HG02943 (cell line): ENCODE results near the gene TMOD4.

Experiments used
- ATAC-seq: cut with Tn5 transposase; IDR thresholded peaks from one replicate; pipeline ENCODE4 v1.9.1; 2021; ENCODE audit warnings: mild to moderate bottlenecking, low read depth, moderate library complexity; ENCODE audit not compliant: unreplicated experiment

Gene TMOD4

GRCh38 chr1:151176514-151177045, 799 bp upstream of the TMOD4 start:
- ATAC-seq: no peak

DNA sequence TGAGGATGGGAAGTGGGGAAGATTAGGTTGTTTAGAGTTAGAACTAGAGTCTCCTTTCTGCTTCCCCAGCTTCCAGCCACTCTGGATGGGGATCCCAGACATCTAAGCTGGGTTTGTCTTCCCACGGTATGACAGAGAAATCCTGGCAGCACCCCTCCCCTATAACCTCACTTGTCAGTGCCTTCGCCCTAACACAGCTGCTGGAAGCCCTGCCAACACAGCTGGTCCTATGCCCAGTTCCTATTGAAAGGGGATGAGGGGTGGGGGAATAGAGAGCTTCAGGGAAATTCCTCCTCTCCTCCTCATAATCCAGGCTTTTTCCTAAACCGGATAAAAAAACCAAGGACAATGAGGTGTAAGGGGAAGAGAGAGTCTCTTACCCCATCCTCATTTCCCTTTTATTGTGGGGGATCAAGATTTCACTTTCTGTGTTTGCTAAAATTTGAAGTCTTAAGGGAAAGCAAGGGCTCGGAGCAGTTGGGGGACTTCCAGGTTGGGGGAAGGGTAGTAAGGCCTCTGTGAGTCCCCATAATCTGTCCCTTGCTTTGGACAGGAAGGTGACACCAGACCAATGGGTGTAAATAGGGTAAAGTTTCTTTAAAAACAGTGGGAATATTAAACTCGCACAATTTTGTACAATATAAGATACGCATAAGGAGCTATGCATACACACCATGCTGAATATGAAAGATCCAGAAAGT, 590 bp downstream of the TMOD4 start:
- no peak for ATAC-seq

GRCh38 chr1:151171190-151171589, 4.6 kb downstream of the TMOD4 start:
- ATAC-seq: no peak

GRCh38 chr1:151167116-151167515, 8.7 kb downstream of the TMOD4 start:
- ATAC-seq: no peak

DNA sequence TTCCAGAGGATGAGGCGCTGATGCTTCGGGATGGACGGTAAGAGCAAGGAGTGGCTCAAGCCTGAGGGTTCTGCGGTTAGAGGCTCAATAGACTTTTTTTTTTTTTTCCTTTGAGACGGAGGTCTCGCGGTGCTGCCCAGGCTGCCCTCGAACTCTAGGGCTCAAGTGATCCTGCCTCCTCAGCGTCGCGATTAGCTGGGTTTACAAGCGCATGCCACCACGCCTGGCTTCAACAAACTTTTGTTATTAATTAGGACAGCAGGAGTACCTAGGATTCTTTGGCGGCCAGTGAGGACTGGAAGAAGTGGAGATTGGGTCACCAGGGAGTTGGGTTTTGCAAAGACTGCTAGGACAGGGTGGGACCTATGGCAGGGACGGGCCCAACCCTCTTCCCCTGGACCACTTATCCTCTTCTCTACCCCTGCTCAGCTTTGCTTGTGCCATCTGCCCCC, 9.2 kb downstream of the TMOD4 start:
- ATAC-seq: peak; percentile 12

DNA sequence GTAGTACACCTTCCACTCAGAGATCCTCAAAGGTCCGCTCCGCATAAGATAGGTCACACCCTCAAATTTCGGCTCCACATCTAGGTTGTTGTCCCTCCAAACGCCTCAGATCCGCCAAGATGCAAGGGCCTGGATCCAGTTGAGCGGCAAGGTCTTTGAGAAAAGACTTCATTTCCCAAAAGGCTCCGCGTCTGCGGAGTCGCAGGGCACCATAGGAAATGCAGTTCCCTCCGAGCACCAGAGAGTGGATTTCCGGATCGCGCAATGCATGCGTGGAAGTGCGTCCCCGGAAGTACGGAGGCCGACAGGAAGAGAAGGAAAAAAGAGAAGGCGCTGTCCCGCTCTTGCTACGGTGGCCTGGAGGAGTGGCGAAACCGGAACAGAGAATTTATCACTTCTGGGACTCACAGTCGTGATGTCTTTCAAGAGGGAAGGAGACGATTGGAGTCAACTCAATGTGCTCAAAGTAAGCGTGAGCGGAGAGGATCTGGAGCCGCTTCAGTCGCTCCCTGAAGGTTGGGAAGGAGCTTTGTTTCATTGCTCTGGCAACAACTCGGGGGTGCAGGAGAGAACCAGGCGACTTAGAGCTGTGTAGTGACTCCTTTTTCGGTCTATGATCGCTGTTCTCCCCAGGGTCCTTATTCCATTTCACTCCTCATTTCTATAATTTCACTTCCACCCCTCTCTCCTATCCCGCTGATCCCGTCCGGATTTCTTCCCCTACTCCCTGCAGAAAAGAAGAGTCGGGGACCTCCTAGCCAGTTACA, 9.9 kb downstream of the TMOD4 start, which contains the start of the genes LYSMD1 and SCNM1:
Gene LYSMD1 (minus strand): TSS at position 165 of the 767 bp plus-strand sequence. CDS start 644 bp downstream, outside the sequence.
Gene SCNM1 (plus strand): TSS at position 407 of the 767 bp plus-strand sequence. CDS start 9 bp downstream, at position 416.
- ATAC-seq: peak; percentile 60

- ATAC-seq: no peak
Measured at GRCh38 chr1:151165281-151165737, 10.5 kb downstream of the TMOD4 start.

DNA sequence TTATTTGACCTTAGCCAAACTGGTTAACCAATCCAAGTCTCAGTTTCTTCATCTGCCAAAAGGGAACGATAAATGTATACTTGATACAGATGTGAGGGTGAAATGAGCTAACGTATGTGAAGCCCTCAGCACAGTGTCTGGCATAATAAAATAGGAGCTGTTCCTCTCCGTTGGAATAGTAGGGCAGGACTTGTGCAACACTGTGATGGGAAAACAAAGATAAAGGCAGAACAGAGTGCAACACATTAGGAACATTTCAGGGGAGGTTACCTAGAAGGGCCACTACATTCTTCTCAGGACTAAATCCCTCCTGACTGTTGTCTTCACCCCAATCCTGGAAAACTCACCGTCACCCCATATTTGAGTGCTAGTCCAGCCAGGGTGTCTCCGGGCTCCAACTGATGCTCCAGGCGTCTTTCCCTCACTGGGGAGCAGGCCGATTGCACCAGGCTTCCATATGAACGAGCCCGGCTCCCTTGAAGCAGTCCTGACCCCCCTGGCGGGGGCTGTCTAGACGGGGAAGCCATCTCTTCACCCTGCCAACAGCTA, 11.0 kb downstream of the TMOD4 start:
- no peak for ATAC-seq

- no peak for ATAC-seq
Measured at GRCh38 chr1:151159373-151159772, 16.4 kb downstream of the TMOD4 start.

- no peak for ATAC-seq
Measured at GRCh38 chr1:151158751-151159251, 17.0 kb downstream of the TMOD4 start.

DNA sequence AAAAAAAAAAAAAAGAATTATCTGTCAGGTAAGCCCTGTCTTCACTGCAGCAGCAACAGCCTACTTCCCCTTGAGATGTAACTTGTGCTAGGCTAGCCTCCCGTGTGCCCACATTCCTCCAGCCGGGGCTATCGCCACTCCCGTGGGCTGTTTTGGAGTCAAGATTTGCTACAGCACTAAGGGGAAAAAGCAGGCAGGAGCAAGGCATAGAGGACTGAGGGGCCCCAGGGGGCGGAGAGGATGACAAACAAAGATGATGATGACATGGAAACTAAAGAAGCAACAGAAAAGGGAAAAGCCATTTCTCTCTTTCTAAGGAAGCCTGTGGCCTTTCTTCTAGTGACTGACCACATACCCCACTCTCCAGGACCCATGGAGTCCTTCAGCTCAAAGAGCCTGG, 17.5 kb downstream of the TMOD4 start:
- ATAC-seq: no peak

DNA sequence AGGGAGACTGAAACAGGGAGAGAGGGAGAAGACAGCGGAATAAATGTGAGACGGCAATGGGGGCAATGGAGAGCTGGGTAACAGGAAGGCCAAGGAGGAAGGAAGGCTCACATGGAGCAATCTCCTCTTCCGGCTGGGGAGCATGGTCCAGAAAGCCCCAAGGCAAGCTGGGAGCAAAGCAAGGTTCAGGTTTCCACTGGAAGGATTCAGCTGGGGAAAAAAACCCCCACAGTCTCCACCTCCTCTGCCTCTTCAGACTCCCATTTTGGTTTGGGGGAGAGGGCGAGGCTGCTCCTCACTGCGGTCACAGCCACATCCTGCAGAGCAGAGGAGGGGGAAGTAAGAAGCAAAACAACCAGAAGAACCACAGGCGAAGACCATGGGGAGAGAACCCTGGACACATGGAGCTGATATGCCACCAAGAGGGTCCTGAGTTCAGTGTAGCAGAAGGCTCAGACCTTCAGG, 18.7 kb downstream of the TMOD4 start:
- no peak for ATAC-seq

- no peak for ATAC-seq
Measured at GRCh38 chr1:151156515-151156819, 19.3 kb downstream of the TMOD4 start, which contains the start of gene TNFAIP8L2. Gene TNFAIP8L2 (plus strand): TSS chr1:151156649. CDS start chr1:151158698, 2,049 bp downstream.

GRCh38 chr1:151147665-151148064, 28.1 kb downstream of the TMOD4 start:
- ATAC-seq: no peak

- ATAC-seq: no peak
Measured at GRCh38 chr1:151147132-151147503, 28.7 kb downstream of the TMOD4 start.

DNA sequence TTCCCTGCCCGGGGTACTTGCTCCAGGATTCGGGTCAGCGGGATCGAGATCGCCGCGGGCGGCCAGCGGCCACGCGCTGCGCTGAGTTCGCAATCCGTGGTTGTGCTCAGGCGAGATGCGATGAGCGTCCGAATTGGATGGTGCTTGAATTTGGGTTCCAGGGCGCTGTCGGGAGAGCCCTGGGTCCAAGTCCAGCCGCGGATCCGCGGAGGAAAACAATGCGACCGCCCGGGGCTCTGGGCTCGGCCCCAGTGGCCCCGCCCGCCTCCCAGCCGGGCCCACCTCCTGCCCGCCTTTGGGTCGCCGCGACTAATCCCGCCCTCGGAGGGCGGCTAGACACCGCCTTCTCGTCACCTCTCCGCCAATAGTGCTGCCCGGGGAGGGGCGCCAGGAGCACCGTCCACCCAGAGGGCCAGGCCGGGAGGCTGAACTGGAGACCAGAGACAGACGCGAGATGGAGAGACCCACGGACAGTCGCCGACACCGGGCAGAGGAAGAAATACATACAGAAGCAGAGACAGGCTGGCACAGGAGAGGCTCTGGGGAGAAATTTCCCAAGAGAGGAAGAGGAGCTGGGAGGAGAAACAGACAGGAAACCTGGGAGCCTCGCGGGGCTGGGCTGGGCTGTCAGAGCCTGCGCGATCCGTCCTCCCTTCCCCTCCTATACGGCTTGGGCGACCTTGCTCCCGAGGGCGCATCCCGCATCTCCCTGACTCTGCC, 29.2 kb downstream of the TMOD4 start, which contains the start of gene SEMA6C:
Gene SEMA6C (minus strand): TSS at position 220 of the 720 bp plus-strand sequence. CDS start 4,010 bp downstream, outside the sequence.
- ATAC-seq: peak; percentile 97

DNA sequence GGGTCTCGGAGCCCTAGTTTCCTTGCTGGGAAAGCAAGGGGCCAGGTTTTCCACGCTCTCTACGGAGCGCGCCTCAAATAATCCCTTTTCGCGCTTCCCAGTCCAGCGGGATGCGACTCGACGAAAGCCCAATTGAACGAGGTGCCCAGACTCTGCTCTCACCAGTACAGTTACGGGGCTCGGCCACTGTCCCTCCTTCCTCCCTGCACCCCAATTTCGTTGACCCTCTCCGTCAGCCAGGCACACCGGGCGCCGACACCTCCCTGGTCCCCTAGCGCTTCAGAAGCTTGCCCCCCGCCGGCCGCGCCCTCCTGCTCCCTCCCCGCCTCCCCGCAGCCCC, 29.7 kb downstream of the TMOD4 start:
- ATAC-seq: no peak

- no peak for ATAC-seq
Measured at GRCh38 chr1:151145304-151146071, 30.3 kb downstream of the TMOD4 start.
